Kidney capillary endothelial cell (primary cell): ENCODE measurements around the gene CFAP53.
"Not testable (repeated sequence)": the region's sequence is repeated elsewhere in the genome, so short reads cannot be mapped to it uniquely, and the experiment has no call there.

ENCODE experiments used
- DNase-seq: peaks from one replicate; pipeline ENCODE4 v3.0.0-alpha.2; 2018; ENCODE audit warnings: low spot score

CFAP53 gene

GRCh38 chr18:50272568-50272967, 6.3 kb upstream of the CFAP53 start:
- no peak for DNase-seq

GRCh38 chr18:50268022-50268747, 1.9 kb upstream of the CFAP53 start:
- peak; percentile 76 for DNase-seq

GRCh38 chr18:50262977-50263376, 3.3 kb downstream of the CFAP53 start:
- DNase-seq, result no peak

- no peak for DNase-seq
These were observed 15.4 kb downstream of the CFAP53 start for GRCh38 chr18:50250935-50251334.

- no peak for DNase-seq
These were observed 16.7 kb downstream of the CFAP53 start for GRCh38 chr18:50249576-50249975.

- DNase-seq, result no peak
These were observed 18.7 kb downstream of the CFAP53 start for GRCh38 chr18:50247561-50247960.

- DNase-seq, result not testable (repeated sequence)
These were observed 24.5 kb downstream of the CFAP53 start for GRCh38 chr18:50241768-50242167.

- DNase-seq, result no peak
These were observed 26.2 kb downstream of the CFAP53 start for GRCh38 chr18:50240080-50240563.

GRCh38 chr18:50232419-50232818, 33.9 kb downstream of the CFAP53 start:
- no peak for DNase-seq

GRCh38 chr18:50231621-50232020, 34.7 kb downstream of the CFAP53 start:
- no peak for DNase-seq

GRCh38 chr18:50220249-50220648, 46.0 kb downstream of the CFAP53 start:
- not testable (repeated sequence) for DNase-seq

GRCh38 chr18:50218432-50219197, 47.7 kb downstream of the CFAP53 start:
- DNase-seq, result no peak

- DNase-seq, result no peak
These were observed 57.0 kb downstream of the CFAP53 start for GRCh38 chr18:50209311-50209710.

GRCh38 chr18:50207722-50208121, 58.6 kb downstream of the CFAP53 start:
- DNase-seq, result no peak

- DNase-seq, result peak; percentile 31
These were observed 62.3 kb downstream of the CFAP53 start for GRCh38 chr18:50203801-50204604.

- no peak for DNase-seq
These were observed 64.7 kb downstream of the CFAP53 start for GRCh38 chr18:50201476-50202018.

- no peak for DNase-seq
These were observed 66.4 kb downstream of the CFAP53 start for GRCh38 chr18:50199921-50200320.

- DNase-seq, result no peak
These were observed 66.9 kb downstream of the CFAP53 start for GRCh38 chr18:50199346-50199855.

- DNase-seq, result no peak
These were observed 70.0 kb downstream of the CFAP53 start for GRCh38 chr18:50196261-50196660.

- DNase-seq, result no peak
These were observed 70.6 kb downstream of the CFAP53 start for GRCh38 chr18:50195689-50196088.

GRCh38 chr18:50194631-50195532, 71.4 kb downstream of the CFAP53 start, which contains the start of gene MYO5B:
MYO5B (minus strand) TSS chr18:50195147; CDS start chr18:50194793, 354 bp downstream.
- no peak for DNase-seq
